Neural crest cell (in vitro differentiated cells): ENCODE measurements around the gene SUPT20HL1. TPM values are rescaled to one million over a fixed set of nuclear protein-coding genes. Genes with fewer than 3 reads are reported as not detected.
"Not testable (repeated sequence)": the region's sequence is repeated elsewhere in the genome, so short reads cannot be mapped to it uniquely, and the experiment has no call there.

Experiments used
- DNase-seq: peaks from one replicate; pipeline ENCODE4 v3.0.0; 2021; ENCODE audit warnings: low read depth, mixed read lengths, low spot score
- H3K27ac Mint-ChIP-seq: one replicate; pipeline ENCODE4 v1.8.0; 2021; ENCODE audit warnings: mild to moderate bottlenecking, mixed read lengths; ENCODE audit not compliant: unreplicated experiment
- H3K27me3 Mint-ChIP-seq: 2 replicates; pipeline ENCODE4 v1.8.0; 2021; ENCODE audit warnings: low read depth, mild to moderate bottlenecking, mixed read lengths
- H3K36me3 Mint-ChIP-seq: 2 replicates; pipeline ENCODE4 v1.8.0; 2021; ENCODE audit warnings: low read depth, mild to moderate bottlenecking, mixed read lengths
- H3K4me1 Mint-ChIP-seq: 2 replicates; pipeline ENCODE4 v1.8.0; 2021; ENCODE audit warnings: mixed read lengths
- H3K4me3 Mint-ChIP-seq: one replicate; pipeline ENCODE4 v1.8.0; 2021; ENCODE audit warnings: mild to moderate bottlenecking, mixed read lengths
- H3K9me3 Mint-ChIP-seq: 2 replicates; pipeline ENCODE4 v1.8.0; 2021; ENCODE audit warnings: mixed read lengths
- long read RNA-seq: library from polyadenylated mRNA; unstranded; transcript quantifications from one replicate; pipeline ENCODE4 v2.0.0, GENCODE V29; 2020
- total RNA-seq: library from RNA; stranded (reverse); gene quantifications from 2 replicates; pipeline ENCODE4 v1.2.1, GENCODE V29; 2021
- TF ChIP-seq, protein P1 (sequence below): fragments of 200-600 bp; sonication (generic); conservative IDR thresholded peaks from 2 replicates; pipeline ENCODE4 v1.5.0; 2021; ENCODE audit warnings: antibody characterized with exemption, mild to moderate bottlenecking

SUPT20HL1 gene
- not detected in 2 replicates for total RNA-seq
- long read RNA-seq, result 0 reads

GRCh38 chrX:24360272-24360671 lies at the start of gene SUPT20HL1:
Gene SUPT20HL1 (plus strand): TSS chrX:24360639. CDS start chrX:24362761, 2,122 bp downstream.
- no peak for DNase-seq
- no peak within 1 kb of the TSS for H3K4me3 Mint-ChIP-seq
- TF ChIP-seq, protein P1, sequence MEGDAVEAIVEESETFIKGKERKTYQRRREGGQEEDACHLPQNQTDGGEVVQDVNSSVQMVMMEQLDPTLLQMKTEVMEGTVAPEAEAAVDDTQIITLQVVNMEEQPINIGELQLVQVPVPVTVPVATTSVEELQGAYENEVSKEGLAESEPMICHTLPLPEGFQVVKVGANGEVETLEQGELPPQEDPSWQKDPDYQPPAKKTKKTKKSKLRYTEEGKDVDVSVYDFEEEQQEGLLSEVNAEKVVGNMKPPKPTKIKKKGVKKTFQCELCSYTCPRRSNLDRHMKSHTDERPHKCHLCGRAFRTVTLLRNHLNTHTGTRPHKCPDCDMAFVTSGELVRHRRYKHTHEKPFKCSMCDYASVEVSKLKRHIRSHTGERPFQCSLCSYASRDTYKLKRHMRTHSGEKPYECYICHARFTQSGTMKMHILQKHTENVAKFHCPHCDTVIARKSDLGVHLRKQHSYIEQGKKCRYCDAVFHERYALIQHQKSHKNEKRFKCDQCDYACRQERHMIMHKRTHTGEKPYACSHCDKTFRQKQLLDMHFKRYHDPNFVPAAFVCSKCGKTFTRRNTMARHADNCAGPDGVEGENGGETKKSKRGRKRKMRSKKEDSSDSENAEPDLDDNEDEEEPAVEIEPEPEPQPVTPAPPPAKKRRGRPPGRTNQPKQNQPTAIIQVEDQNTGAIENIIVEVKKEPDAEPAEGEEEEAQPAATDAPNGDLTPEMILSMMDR, result no peak
- no peaks in the 10 kb centered on the region for H3K4me1 Mint-ChIP-seq
- H3K36me3 Mint-ChIP-seq, result no peaks in the 10 kb centered on the region
- H3K27ac Mint-ChIP-seq, result peak within 1 kb of the TSS; percentile 65
- H3K9me3 Mint-ChIP-seq, result peaks cover 3% of the 10 kb centered on the region
- H3K27me3 Mint-ChIP-seq, result no peaks in the 10 kb centered on the region

GRCh38 chrX:24310916-24311315 lies 49.5 kb upstream of the SUPT20HL1 start:
- not testable (repeated sequence) for H3K27me3 Mint-ChIP-seq, H3K36me3 Mint-ChIP-seq, DNase-seq, H3K9me3 Mint-ChIP-seq, H3K27ac Mint-ChIP-seq, H3K4me3 Mint-ChIP-seq
- peaks cover 15% of the 10 kb centered on the region for H3K4me1 Mint-ChIP-seq

- H3K4me3 Mint-ChIP-seq, H3K9me3 Mint-ChIP-seq, H3K36me3 Mint-ChIP-seq, H3K4me1 Mint-ChIP-seq, H3K27me3 Mint-ChIP-seq, DNase-seq, H3K27ac Mint-ChIP-seq: not testable (repeated sequence)
These were observed 48.8 kb upstream of the SUPT20HL1 start for GRCh38 chrX:24311507-24312248.

DNA sequence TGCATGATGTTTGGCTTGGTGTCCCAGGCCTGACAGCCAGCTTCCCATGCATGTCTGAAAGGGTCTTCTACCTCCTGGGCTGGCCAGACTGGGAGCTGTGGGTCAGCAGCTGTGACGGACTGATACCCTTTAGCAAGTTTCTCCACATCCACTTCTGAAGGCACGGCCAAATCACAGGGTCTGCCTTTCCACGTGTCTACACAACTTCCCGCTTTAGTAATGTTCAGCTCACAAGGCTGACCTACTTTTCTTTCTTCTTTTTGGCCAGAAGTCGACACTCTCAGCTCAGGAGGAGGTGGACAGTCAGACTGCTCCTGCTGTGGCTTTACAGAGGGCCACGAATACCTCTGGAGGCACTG lies 48.2 kb upstream of the SUPT20HL1 start:
- H3K27me3 Mint-ChIP-seq, H3K27ac Mint-ChIP-seq: not testable (repeated sequence)

DNA sequence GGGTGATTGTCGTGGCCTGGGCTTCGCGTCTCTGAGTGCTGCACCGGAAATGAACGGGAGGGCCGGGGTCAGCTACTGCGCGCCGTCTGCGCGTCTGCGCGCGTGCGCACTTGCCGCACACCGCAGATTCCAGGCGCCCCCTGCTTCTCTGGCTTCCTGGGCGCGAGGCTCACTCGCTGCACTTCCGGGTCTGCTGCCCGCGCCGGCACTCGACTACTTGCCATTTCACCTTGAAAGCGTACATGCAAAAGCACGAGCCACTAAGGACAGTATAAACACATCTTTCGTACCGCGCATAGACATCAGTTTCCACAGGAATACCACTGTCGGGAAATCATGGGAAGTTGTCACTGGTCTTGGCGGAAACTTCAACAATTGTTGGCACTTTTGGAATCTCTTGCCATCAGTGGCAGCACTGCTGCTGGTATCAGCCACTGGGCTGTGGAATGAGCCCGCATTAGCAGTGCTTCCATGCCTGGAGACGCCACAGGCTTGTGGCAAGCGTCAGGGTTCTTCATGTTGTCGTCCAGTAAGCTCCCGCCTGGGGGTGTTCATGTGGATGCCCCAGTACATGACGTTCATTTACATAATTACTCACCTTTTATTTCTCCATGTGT lies 46.3 kb upstream of the SUPT20HL1 start, which contains the start of gene SUPT20HL2:
SUPT20HL2 (minus strand) TSS at position 51 of the 617 bp plus-strand sequence. CDS start 754 bp downstream, outside the sequence.
- H3K9me3 Mint-ChIP-seq, result no peaks in the 10 kb centered on the region
- TF ChIP-seq, protein P1, result no peak
- no peaks in the 10 kb centered on the region for H3K36me3 Mint-ChIP-seq
- H3K4me1 Mint-ChIP-seq, result peaks cover 4% of the 10 kb centered on the region
- DNase-seq, result no peak
- H3K4me3 Mint-ChIP-seq, result no peak within 1 kb of the TSS
- no peaks in the 10 kb centered on the region for H3K27me3 Mint-ChIP-seq
- H3K27ac Mint-ChIP-seq, result no peak within 1 kb of the TSS

More for the DNA sequence above, 48.2 kb upstream of the SUPT20HL1 start:
- not testable (repeated sequence) for H3K36me3 Mint-ChIP-seq, H3K9me3 Mint-ChIP-seq, H3K4me1 Mint-ChIP-seq, DNase-seq, H3K4me3 Mint-ChIP-seq

GRCh38 chrX:24316111-24316510 lies 44.3 kb upstream of the SUPT20HL1 start:
- no peak for DNase-seq
- Mint-ChIP-seq H3K4me1 (no peaks in the 10 kb centered on the region), H3K36me3 (no peaks in the 10 kb centered on the region), H3K4me3 (no peak overlapping the region), H3K9me3 (no peaks in the 10 kb centered on the region), H3K27me3 (no peaks in the 10 kb centered on the region), H3K27ac (no peak overlapping the region)
- TF ChIP-seq, protein P1, result no peak

GRCh38 chrX:24317567-24317966 lies 42.9 kb upstream of the SUPT20HL1 start:
- Mint-ChIP-seq H3K4me1 (no peaks in the 10 kb centered on the region), H3K27ac (no peak overlapping the region), H3K9me3 (no peaks in the 10 kb centered on the region), H3K4me3 (no peak overlapping the region), H3K27me3 (no peaks in the 10 kb centered on the region), H3K36me3 (no peaks in the 10 kb centered on the region)
- DNase-seq, result no peak
- TF ChIP-seq, protein P1, result no peak
